ENCODE data around the gene THOC2.
"Not testable (repeated sequence)": the region's sequence is repeated elsewhere in the genome, so short reads cannot be mapped to it uniquely, and the experiment has no call there.

Gene THOC2

GRCh38 chrX:123682186-123682585 is 50.7 kb downstream of the THOC2 start:
- no peak overlapping the region for H3K4me3 ChIP-seq (ENCODE audit: low read depth, low read length)
- no peak for DNase-seq (ENCODE audit: low read depth)
- TF ChIP-seq CTCF (IDR thresholded peaks at IDR 0.05; ENCODE audit: control insufficient read depth, extremely low read depth, insufficient read depth), result no peak

DNA sequence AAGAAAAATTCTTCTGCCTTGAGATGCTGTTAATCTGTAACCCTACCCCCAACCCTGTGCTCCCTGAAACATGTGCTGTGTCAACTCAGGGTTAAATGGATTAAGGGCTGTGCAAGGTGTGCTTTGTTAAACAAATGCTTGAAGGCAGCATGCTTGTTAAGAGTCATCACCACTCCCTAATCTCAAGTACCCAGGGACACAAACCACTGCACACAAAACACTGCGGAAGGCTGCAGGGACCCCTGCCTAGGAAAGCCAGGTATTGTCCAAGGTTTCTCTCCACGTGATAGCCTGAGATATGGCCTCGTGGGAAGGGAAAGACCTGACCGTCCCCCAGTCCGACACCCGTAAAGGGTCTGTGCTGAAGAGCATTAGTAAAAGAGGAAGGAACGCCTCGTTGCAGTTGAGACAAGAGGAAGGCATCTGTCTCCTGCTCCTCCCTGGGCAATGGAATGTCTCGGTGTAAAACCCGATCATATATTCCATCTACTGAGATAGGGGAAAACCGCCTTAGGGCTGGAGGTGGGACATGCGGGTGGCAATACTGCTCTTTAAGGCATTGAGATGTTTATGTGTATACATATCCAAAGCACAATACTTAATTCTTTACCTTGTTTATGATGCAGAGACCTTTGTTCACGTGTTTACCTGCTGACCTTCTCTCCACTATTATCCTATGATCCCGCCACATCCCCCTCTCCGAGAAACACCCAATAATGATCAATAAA is 53.0 kb downstream of the THOC2 start:
- not testable (repeated sequence) for H3K4me3 ChIP-seq (ENCODE audit: low read depth, low read length); DNase-seq (ENCODE audit: low read depth)

DNA sequence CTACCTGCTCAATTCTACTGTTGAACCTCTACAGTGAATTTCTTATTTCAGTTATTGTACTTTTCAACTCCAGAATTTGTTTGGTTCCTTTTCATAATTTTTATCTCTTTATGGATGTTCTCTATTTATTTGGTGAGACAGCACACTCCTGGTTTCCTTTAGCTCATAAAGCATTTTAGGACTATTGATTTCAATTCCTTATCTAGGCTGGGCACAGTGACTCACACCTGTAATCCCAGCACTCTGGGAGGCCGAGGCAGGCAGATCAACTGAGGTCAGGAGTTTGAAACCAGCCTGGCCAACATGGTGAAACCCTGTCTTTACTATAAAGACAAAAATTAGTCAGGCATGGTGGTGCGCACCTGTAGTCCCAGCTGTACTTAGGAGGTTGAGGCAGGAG is 57.7 kb downstream of the THOC2 start:
- no peak overlapping the region for H3K4me3 ChIP-seq (ENCODE audit: low read depth, low read length)
- no peak for DNase-seq (ENCODE audit: low read depth)
- TF ChIP-seq CTCF (IDR thresholded peaks at IDR 0.05; ENCODE audit: control insufficient read depth, extremely low read depth, insufficient read depth), result no peak

DNA sequence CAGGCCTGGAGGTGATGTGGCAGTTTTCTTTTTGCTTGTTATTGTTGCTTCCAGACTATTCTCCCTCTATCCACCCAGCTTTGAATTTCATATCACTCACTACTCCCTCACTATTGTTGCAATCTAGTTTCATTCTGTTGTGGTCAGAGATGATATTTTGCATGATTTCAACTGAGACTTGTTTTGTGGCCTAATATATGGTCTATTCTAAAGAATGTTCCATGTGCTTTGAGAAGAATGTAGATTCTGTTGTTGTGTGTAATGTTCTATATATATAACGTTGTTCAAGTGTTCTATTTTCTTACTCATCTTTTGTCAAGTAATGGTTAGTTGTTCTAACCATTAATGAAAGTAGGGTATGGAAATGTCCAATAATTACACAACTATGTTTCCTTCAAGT is 59.0 kb downstream of the THOC2 start:
- DNase-seq (ENCODE audit: low read depth), result no peak
- no peak for TF ChIP-seq CTCF (IDR thresholded peaks at IDR 0.05; ENCODE audit: control insufficient read depth, extremely low read depth, insufficient read depth)
- H3K4me3 ChIP-seq (ENCODE audit: low read depth, low read length), result no peak overlapping the region

DNA sequence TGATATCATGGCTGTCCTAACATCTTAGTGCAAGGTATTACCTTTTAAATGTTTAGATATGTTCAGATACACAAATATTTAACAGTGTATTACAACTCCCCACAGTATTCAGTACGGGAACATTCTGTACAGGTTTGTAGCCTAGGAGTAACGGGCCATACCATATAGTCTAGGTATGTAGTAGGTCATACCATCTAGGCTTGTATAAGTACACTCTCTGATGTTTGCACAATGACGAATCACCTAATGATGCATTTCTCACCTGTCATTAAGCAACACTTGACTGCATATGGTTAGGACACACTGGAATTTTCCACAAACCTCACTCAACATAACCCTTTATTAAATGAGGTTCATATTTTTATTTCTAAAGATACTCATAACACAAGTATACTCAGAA is 67.7 kb downstream of the THOC2 start:
- TF ChIP-seq CTCF (IDR thresholded peaks at IDR 0.05; ENCODE audit: control insufficient read depth, extremely low read depth, insufficient read depth), result no peak
- DNase-seq (ENCODE audit: low read depth), result no peak
- H3K4me3 ChIP-seq (ENCODE audit: low read depth, low read length), result no peak overlapping the region

DNA sequence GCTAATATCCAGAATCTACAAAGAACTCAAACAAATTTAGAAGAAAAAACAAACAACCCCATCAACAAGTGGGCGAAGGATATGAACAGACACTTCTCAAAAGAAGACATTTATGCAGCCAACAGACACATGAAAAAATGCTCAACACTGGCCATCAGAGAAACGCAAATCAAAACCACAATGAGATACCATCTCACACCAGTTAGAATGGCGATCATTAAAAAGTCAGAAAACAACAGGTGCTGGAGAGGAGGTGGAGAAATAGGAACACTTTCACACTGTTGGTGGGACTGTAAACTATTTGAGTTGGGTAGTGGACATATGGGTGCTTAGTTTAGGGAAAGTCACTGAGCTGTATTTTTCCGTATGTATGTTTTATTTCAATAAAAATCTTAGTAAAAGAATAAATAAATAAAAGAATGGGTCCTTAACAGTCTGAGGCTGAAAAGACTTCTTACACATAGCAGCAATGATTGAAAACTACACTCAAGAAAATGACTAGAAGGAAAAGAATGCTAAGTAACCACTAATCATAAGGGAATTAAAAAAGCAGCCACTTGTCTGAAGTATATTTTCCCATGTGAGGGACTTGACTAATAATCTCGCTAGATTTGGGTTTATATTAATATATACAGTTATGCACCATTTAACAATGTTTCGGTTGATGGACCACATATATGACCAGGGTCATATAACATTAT is 68.2 kb downstream of the THOC2 start:
- not testable (repeated sequence) for DNase-seq (ENCODE audit: low read depth); H3K4me3 ChIP-seq (ENCODE audit: low read depth, low read length)

- not testable (repeated sequence) for H3K4me3 ChIP-seq (ENCODE audit: low read depth, low read length); DNase-seq (ENCODE audit: low read depth)
These were observed 69.1 kb downstream of the THOC2 start for GRCh38 chrX:123663720-123664119.

GRCh38 chrX:123656507-123656906 is 76.3 kb downstream of the THOC2 start:
- H3K4me3 ChIP-seq (ENCODE audit: low read depth, low read length), result not testable (repeated sequence)

GRCh38 chrX:123648811-123649181 is 84.1 kb downstream of the THOC2 start:
- not testable (repeated sequence) for DNase-seq (ENCODE audit: low read depth); H3K4me3 ChIP-seq (ENCODE audit: low read depth, low read length)

More at GRCh38 chrX:123656507-123656906, 76.3 kb downstream of the THOC2 start:
- not testable (repeated sequence) for DNase-seq (ENCODE audit: low read depth)

Measured in LNCaP clone FGC (cell line).